Prostate gland (tissue), 2 donors: ENCODE measurements around the gene PIF1. TPM values are rescaled to one million over a fixed set of nuclear protein-coding genes. Genes with fewer than 3 reads are reported as not detected.
"Not testable (repeated sequence)": the region's sequence is repeated elsewhere in the genome, so short reads cannot be mapped to it uniquely, and the experiment has no call there.

Source experiments
- DNase-seq: peaks from one replicate; pipeline ENCODE4 v3.0.0-alpha.2; 2019; ENCODE audit warnings: low spot score
- H3K27ac ChIP-seq, 2 donors: fragments of 200-600 bp; sonication (generic); 2 replicates each; pipeline ENCODE4 v1.5.1; 2017 to 2019
- H3K27me3 ChIP-seq: fragments of 200-600 bp; sonication (generic); replicated peaks from 2 replicates; pipeline ENCODE4 v1.5.1; 2019; ENCODE audit not compliant: insufficient read depth
- H3K36me3 ChIP-seq, 2 donors: fragments of 200-600 bp; sonication (generic); 1 replicate in 1 of 2; 2 replicates in 1 of 2; pipeline versions ENCODE4 v1.5.1 to v1.8.1; 2017 to 2019
- H3K4me1 ChIP-seq: fragments of 200-600 bp; sonication (generic); replicated peaks from 2 replicates; pipeline ENCODE4 v1.5.1; 2019
- H3K4me3 ChIP-seq, 2 donors: fragments of 200-600 bp; sonication (generic); 2 replicates each; pipeline ENCODE4 v1.5.1; 2017 to 2019
- H3K9me3 ChIP-seq: fragments of 200-600 bp; sonication (generic); 2 replicates; pipeline ENCODE4 v1.5.1; 2017
- POLR2A ChIP-seq: fragments of 450-650 bp; IDR thresholded peaks from one replicate; pipeline ENCODE4 v1.6.1; 2016; ENCODE audit warnings: antibody characterized with exemption, mild to moderate bottlenecking
- POLR2AphosphoS5 ChIP-seq: sonication (generic); formaldehyde crosslinking; IDR thresholded peaks from one replicate; pipeline ENCODE4 v1.6.1; 2017; ENCODE audit warnings: antibody characterized with exemption
- WGBS: methylation state at CpG from one replicate; pipeline ENCODE4 v1.1.5; 2018; 5-methylcytosine and 5-hydroxymethylcytosine counted together
- intact Hi-C: fragments of 100-400 bp; cut with DNase I; formaldehyde crosslinking; loops from one replicate; pipeline ENCODE4 v1.14.2; 2022
- total RNA-seq, 2 donors: library from RNA; depleted of rRNA; stranded (reverse); fragments of >200 nt; gene quantifications; one replicate each; pipeline ENCODE4 v1.1.0, GENCODE V29; 2016
- TF ChIP-seq, protein P1 (sequence below), 4 experiments: fragments of 200-600 bp in 2 of 4; fragments of 450-650 bp in 2 of 4; sonication (generic) in 2 of 4; IDR thresholded peaks; 1 replicate in 3 of 4; 2 replicates in 1 of 4; pipeline ENCODE4 v1.5.1; 2016 to 2019; ENCODE audit warnings: antibody characterized with exemption in 4 of 4, mild to moderate bottlenecking in 2 of 4, moderate library complexity in 2 of 4

PIF1 gene
- total RNA-seq, 2 donors from 2014 or later = 0.82 to 9.8 TPM

DNA sequence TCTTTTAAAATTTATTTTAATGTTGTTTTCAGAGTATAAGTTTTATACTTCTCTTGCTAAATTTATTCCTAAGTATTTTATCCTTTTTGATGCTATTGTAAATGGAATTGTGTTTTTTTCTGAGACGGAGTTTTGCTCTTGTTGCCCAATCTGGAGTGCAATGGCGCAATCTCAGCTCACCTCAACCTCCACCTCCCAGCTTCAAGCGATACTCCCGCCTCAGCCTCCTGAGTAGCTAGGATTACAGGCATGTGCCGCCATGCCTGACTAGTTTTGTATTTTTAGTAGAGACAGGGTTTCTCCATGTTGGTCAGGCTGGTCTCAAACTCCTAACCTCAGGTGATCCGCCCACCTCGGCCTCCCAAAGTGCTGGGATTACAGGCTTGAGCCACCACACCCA is 30.1 kb downstream of the PIF1 start:
- H3K4me3 ChIP-seq, DNase-seq, H3K27ac ChIP-seq, intact Hi-C loops, H3K27me3 ChIP-seq, H3K4me1 ChIP-seq, H3K36me3 ChIP-seq, H3K9me3 ChIP-seq: not testable (repeated sequence)
- WGBS = 94% methylated on average over 7 of the region's 7 CpGs

DNA sequence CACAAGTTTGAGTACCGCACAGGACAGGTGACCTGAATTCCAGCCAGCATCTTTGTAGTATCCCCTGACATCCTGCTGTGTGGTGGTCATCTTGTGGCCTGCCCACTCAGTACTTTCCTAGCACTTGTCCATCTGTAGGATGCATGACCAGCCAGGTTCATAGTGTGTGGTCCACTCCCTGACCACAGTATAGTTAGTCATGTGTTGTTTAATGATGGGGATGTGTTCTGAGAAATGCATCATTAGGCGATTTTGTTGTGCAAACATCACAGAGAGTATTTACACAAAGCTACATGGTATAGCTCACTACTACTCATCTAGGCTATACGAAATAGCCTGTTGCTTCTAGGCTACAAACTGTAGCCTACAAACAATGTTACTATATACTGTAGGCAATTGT is 33.2 kb downstream of the PIF1 start:
- no peak for TF ChIP-seq POLR2AphosphoS5
- TF ChIP-seq POLR2A = no peak
- TF ChIP-seq, protein P1, sequence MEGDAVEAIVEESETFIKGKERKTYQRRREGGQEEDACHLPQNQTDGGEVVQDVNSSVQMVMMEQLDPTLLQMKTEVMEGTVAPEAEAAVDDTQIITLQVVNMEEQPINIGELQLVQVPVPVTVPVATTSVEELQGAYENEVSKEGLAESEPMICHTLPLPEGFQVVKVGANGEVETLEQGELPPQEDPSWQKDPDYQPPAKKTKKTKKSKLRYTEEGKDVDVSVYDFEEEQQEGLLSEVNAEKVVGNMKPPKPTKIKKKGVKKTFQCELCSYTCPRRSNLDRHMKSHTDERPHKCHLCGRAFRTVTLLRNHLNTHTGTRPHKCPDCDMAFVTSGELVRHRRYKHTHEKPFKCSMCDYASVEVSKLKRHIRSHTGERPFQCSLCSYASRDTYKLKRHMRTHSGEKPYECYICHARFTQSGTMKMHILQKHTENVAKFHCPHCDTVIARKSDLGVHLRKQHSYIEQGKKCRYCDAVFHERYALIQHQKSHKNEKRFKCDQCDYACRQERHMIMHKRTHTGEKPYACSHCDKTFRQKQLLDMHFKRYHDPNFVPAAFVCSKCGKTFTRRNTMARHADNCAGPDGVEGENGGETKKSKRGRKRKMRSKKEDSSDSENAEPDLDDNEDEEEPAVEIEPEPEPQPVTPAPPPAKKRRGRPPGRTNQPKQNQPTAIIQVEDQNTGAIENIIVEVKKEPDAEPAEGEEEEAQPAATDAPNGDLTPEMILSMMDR (IDR thresholded peaks at IDR 0.05) = no peak
- no peaks in the 10 kb centered on the region for H3K4me1 ChIP-seq
- 82% methylated on average over 3 of the region's 3 CpGs for WGBS
- no peaks in the 10 kb centered on the region for H3K27me3 ChIP-seq
- intact Hi-C loops = no loop called here
- H3K4me3 ChIP-seq = no peak overlapping the region
- H3K27ac ChIP-seq = no peak overlapping the region
- H3K9me3 ChIP-seq = no peaks in the 10 kb centered on the region
- no peaks in the 10 kb centered on the region for H3K36me3 ChIP-seq
- no peak for DNase-seq

DNA sequence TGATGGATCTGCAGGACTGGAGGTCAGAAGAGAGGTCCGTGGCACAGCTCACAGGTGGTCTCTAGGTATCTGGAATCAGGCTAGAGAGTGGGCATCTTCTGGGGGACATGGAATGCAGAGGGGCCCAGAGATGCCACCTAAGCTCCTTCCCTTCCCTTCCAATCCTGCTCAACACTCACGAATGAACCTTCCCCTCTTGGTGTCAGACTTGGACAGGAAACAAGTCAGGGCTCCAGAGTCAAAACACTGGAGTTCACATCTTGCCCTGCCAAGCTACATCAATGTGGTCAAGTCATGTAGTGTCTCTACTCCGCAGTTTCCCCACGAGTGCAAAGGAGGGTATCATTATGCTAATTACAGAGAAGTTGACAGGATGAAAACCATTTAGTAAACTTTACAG is 34.0 kb downstream of the PIF1 start:
- intact Hi-C loops = no loop called here
- no peak for DNase-seq

DNA sequence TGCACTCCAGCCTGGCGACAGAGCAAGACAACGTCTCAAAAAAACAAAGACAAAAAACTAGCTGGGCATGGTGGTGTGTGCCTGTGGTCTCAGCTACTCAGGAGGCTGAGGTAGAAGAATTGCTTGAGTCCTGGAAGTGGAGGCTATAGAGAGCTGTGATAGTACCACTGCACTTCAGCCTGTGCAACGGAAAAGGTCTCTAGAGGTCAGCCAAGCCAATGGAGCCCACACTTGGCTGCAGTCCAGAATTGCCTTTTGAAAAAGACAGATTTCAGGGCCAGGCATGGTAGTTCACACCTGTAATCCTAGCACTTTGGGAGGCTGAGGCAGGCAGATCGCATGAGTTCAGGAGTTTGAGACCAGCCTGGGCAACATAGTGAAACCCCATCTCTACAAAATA is 41.7 kb downstream of the PIF1 start:
- Histone ChIP-seq H3K27ac (no peak overlapping the region), H3K4me3 (no peak overlapping the region), H3K9me3 (no peaks in the 10 kb centered on the region), H3K36me3 (no peaks in the 10 kb centered on the region), H3K4me1 (no peaks in the 10 kb centered on the region), H3K27me3 (no peaks in the 10 kb centered on the region)
- TF ChIP-seq POLR2A (no peak), POLR2AphosphoS5 (no peak)
- TF ChIP-seq, protein P1 (IDR thresholded peaks at IDR 0.05) = no peak
- 89% methylated on average over 4 of the region's 4 CpGs for WGBS
- intact Hi-C loops = no loop called here
- DNase-seq = no peak

More for the DNA sequence above, 34.0 kb downstream of the PIF1 start:
- TF ChIP-seq POLR2A (no peak), POLR2AphosphoS5 (no peak)
- TF ChIP-seq, protein P1 (IDR thresholded peaks at IDR 0.05) = no peak
- H3K4me1 ChIP-seq = no peaks in the 10 kb centered on the region
- no peaks in the 10 kb centered on the region for H3K27me3 ChIP-seq
- H3K27ac ChIP-seq = no peak overlapping the region
- no peaks in the 10 kb centered on the region for H3K9me3 ChIP-seq
- 28% methylated on average over 4 of the region's 4 CpGs for WGBS
- no peaks in the 10 kb centered on the region for H3K36me3 ChIP-seq
- H3K4me3 ChIP-seq = no peak overlapping the region

- 69% methylated on average over 5 of the region's 5 CpGs for WGBS
- H3K27ac ChIP-seq = no peak overlapping the region
- intact Hi-C loops = no loop called here
- no peaks in the 10 kb centered on the region for H3K4me1 ChIP-seq
- no peak overlapping the region for H3K4me3 ChIP-seq
- TF ChIP-seq POLR2A (no peak), POLR2AphosphoS5 (no peak)
- TF ChIP-seq, protein P1 (IDR thresholded peaks at IDR 0.05) = no peak
- H3K36me3 ChIP-seq = no peaks in the 10 kb centered on the region
- no peaks in the 10 kb centered on the region for H3K9me3 ChIP-seq
- DNase-seq = no peak
- no peaks in the 10 kb centered on the region for H3K27me3 ChIP-seq
Measured at GRCh38 chr15:64782751-64783150, 42.7 kb downstream of the PIF1 start.
